SK-N-SH (cell line): Measurements from ENCODE around the gene NUAK1.

Source experiments
- CTCF ChIP-seq: fragments of 200-600 bp; sonication (generic); IDR thresholded peaks from 2 replicates; pipeline ENCODE4 v1.6.1; 2017; ENCODE audit warnings: antibody characterized with exemption, mild to moderate bottlenecking, moderate library complexity
- EP300 ChIP-seq, 2 experiments: IDR thresholded peaks; 2 replicates each; pipeline versions ENCODE4 v1.4.0 to v1.6.1; 2012; ENCODE audit warnings: borderline replicate concordance in 1 of 2, low read depth in 1 of 2, low read length in 1 of 2
- EZH2phosphoT487 ChIP-seq: fragments of 200-600 bp; sonication (generic); IDR thresholded peaks from 2 replicates; pipeline ENCODE4 v1.6.1; 2017; ENCODE audit warnings: low read depth, mixed run types, mild to moderate bottlenecking, antibody characterized with exemption, moderate library complexity, borderline replicate concordance
- FOXM1 ChIP-seq: IDR thresholded peaks from 2 replicates; pipeline ENCODE4 v1.4.0; 2012; ENCODE audit warnings: low read depth, mild to moderate bottlenecking
- GABPA ChIP-seq: IDR thresholded peaks from 2 replicates; pipeline ENCODE4 v1.4.0; 2012; ENCODE audit warnings: low read depth, mild to moderate bottlenecking
- MXI1 ChIP-seq: IDR thresholded peaks from 2 replicates; pipeline ENCODE4 v1.6.1; 2012; ENCODE audit warnings: mild to moderate bottlenecking, low read depth, low read length, improper control_type of control experiment
- PBX3 ChIP-seq: IDR thresholded peaks from 2 replicates; pipeline ENCODE4; 2012
- POLR2AphosphoS5 ChIP-seq: IDR thresholded peaks from 2 replicates; pipeline ENCODE4 v1.6.1; 2012; ENCODE audit warnings: low read depth, low read length
- RAD21 ChIP-seq: IDR thresholded peaks from 2 replicates; pipeline ENCODE4 v1.6.1; 2012; ENCODE audit warnings: mild to moderate bottlenecking, low read length
- RXRA ChIP-seq: IDR thresholded peaks from 2 replicates; pipeline ENCODE4 v1.4.0; 2012; ENCODE audit warnings: low read depth, mild to moderate bottlenecking, borderline replicate concordance
- TAF1 ChIP-seq: IDR thresholded peaks from 2 replicates; pipeline ENCODE4 v1.6.1; 2012; ENCODE audit warnings: low read depth, mild to moderate bottlenecking, low read length, moderate library complexity, borderline replicate concordance
- TF ChIP-seq, protein P1 (sequence below): IDR thresholded peaks from 2 replicates; pipeline ENCODE4 v1.4.0; 2012; ENCODE audit warnings: low read depth
- TF ChIP-seq, protein P2 (sequence below): IDR thresholded peaks from 2 replicates; pipeline ENCODE4 v1.6.1; 2012; ENCODE audit warnings: mild to moderate bottlenecking, low read depth, low read length, moderate library complexity

DNA sequence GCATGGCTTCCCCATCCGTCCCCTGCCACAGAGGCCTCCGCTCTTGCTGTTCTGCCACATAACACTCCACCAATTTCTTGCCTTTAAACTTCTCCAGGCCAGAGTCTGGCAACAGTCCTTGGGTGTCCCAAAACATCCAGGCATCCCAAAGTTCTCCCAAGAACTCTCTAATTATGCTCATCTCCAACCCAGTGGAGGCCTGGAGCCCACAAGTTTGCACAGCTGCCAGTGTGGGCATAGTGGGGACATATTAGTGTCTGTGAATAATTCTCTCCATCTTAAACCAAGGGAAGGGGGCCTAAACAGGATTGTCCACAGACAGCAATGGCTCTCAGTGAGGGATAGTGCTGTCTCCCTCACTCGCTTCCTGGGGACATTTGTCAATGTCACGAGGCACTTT is 124.8 kb downstream of the NUAK1 start:
- TF ChIP-seq, protein P1, sequence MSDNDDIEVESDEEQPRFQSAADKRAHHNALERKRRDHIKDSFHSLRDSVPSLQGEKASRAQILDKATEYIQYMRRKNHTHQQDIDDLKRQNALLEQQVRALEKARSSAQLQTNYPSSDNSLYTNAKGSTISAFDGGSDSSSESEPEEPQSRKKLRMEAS: no peak
- TF ChIP-seq CTCF (no peak), TAF1 (no peak), MXI1 (no peak), GABPA (no peak), EZH2phosphoT487 (no peak), POLR2AphosphoS5 (no peak), RAD21 (no peak), PBX3 (no peak), FOXM1 (no peak), RXRA (no peak), EP300 (IDR thresholded peaks at IDR 0.05; ENCODE audit: borderline replicate concordance in 1 of 2, low read depth in 1 of 2, low read length in 1 of 2) (no peak)
- TF ChIP-seq, protein P2, sequence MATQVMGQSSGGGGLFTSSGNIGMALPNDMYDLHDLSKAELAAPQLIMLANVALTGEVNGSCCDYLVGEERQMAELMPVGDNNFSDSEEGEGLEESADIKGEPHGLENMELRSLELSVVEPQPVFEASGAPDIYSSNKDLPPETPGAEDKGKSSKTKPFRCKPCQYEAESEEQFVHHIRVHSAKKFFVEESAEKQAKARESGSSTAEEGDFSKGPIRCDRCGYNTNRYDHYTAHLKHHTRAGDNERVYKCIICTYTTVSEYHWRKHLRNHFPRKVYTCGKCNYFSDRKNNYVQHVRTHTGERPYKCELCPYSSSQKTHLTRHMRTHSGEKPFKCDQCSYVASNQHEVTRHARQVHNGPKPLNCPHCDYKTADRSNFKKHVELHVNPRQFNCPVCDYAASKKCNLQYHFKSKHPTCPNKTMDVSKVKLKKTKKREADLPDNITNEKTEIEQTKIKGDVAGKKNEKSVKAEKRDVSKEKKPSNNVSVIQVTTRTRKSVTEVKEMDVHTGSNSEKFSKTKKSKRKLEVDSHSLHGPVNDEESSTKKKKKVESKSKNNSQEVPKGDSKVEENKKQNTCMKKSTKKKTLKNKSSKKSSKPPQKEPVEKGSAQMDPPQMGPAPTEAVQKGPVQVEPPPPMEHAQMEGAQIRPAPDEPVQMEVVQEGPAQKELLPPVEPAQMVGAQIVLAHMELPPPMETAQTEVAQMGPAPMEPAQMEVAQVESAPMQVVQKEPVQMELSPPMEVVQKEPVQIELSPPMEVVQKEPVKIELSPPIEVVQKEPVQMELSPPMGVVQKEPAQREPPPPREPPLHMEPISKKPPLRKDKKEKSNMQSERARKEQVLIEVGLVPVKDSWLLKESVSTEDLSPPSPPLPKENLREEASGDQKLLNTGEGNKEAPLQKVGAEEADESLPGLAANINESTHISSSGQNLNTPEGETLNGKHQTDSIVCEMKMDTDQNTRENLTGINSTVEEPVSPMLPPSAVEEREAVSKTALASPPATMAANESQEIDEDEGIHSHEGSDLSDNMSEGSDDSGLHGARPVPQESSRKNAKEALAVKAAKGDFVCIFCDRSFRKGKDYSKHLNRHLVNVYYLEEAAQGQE: no peak
